HG03159 (cell line): ENCODE data around the gene RPTOR.
"Not testable (repeated sequence)": the region's sequence is repeated elsewhere in the genome, so short reads cannot be mapped to it uniquely, and the experiment has no call there.

ENCODE experiments used
- ATAC-seq: cut with Tn5 transposase; IDR thresholded peaks from one replicate; pipeline ENCODE4 v1.9.1; 2021; ENCODE audit warnings: mild to moderate bottlenecking, moderate library complexity; ENCODE audit not compliant: unreplicated experiment

The RPTOR gene

GRCh38 chr17:80539022-80539641, 5.5 kb upstream of the RPTOR start:
- ATAC-seq: no peak

GRCh38 chr17:80545499-80545826, 825 bp downstream of the RPTOR start:
- no peak for ATAC-seq

GRCh38 chr17:80546267-80546666, 1.6 kb downstream of the RPTOR start:
- no peak for ATAC-seq

- ATAC-seq: no peak
Observed at GRCh38 chr17:80552523-80552922, 7.9 kb downstream of the RPTOR start.

DNA sequence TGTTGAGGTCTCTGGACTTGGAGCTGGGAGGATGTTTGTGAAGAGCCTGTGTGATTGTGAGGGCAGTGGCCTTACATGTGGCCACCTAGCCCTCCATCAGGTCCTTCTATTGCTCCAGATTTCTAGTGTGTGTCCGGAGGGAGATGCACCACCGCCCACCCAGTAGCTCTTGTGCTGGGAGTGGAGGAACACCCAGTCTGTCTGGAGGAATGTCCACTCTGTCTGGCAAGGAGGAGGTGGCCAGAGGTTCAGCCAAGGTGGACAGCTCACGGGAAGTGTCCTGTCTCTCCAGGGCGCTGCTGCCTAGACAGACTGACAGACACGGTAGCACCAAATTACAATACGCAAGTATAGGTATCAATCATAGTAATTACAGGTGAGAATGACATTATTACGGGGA, 10.6 kb downstream of the RPTOR start:
- ATAC-seq: no peak

DNA sequence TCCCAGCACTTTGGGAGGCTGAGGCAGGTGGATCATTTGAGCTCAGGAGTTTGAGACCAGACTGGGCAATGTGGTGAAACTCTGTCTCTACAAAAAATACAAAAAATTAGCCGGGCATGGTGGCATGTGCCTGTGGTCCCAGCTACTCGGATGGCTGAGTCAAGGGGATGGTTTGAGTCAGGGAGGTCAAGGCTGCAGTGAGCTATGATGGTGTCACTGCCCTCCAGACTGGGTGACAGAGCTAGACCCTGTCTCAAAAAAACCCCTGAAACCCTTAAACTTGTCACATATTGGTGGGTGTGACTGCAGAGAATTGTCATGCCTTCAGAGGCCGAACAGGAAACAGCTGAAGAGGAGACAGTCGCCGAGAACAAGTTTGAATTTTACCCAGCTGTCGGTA, 13.4 kb downstream of the RPTOR start:
- no peak for ATAC-seq

- ATAC-seq: no peak
Observed at GRCh38 chr17:80559825-80560251, 15.2 kb downstream of the RPTOR start.

DNA sequence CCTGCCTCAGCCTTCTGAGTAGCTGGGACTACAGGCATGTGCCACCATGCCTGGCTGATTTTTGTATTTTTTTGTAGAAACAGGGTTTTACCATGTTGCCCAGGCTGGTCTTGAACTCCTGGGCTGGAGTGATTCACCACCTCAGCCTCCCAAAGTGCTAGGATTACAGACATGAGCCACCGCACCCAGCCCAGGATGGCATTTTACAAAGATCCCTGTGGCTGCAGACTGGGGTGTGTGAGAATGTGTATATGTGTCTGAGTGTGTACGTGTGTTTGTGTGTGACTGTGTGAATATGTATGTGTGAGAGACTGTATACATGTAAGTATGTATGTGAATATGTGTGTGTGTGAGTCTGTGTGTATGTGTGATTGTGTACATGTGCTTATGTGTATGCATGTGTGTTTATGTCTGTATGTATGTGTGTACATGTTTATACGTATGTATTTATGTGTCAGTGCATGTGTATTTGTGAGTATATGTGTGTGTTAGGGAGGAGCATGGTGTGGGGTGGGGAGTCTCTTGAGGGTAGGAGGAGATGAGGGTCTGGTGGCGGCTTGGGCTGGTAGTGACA, 17.0 kb downstream of the RPTOR start:
- ATAC-seq: no peak

GRCh38 chr17:80564545-80564944, 19.9 kb downstream of the RPTOR start:
- ATAC-seq: no peak

- ATAC-seq: no peak
Observed at GRCh38 chr17:80565343-80566053, 20.9 kb downstream of the RPTOR start.

DNA sequence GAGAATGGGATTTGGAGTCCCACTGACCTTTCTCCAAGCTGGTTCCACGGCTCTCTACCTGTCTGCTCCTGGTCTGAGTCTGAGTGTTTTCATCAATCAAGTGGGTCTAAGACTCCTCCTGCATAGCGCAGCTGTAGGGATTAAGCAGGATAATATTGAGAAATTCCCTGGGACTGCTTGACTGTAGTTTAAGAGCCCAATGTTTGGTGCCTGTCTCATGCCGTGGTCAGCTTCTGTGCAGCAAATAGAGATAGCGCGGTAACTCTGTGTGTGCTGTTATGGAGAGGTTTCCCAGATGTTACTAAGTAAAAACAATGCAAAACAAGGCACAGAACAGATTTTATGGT, 21.4 kb downstream of the RPTOR start:
- ATAC-seq: no peak

GRCh38 chr17:80568246-80568645, 23.6 kb downstream of the RPTOR start:
- no peak for ATAC-seq

GRCh38 chr17:80569924-80570323, 25.3 kb downstream of the RPTOR start:
- ATAC-seq: no peak

GRCh38 chr17:80573701-80574100, 29.1 kb downstream of the RPTOR start:
- ATAC-seq: no peak

GRCh38 chr17:80574496-80574895, 29.9 kb downstream of the RPTOR start:
- ATAC-seq: no peak

DNA sequence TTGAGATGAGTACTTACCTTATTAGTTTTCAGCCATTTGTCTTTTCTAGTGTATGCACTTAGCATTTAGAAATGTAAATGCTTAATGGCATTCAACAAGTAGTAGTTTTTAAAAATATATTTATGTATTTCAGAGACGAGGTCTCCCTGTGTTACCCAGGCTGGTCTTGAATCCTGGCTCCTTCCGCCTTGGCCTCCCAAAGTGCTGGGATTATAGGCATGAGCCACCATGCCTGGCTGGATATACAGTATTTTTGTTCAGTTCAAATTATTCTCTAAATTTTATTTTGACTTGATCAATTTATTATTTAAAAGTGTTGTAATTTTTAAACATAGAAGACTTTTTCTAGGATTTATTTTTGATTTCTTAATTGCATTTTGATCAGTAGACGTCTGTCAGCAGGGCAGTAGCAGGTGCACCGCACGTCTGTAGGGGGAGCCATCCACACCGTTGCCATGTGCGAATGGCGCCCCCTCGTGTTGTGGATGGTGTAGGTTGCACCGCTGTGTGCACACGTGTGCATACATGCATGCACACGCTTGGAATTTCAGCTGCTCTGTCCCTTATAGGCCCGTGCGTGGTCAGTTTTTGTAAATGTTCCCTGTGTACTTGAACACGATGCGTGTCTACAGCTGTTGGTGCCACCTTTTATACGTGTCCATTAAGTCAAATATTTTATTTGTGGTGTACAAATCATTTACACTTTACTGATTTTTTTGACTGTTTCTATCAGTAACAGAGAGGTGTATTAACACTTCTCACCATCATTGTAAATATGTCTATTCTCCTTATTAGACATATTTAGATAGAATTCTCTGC, 30.6 kb downstream of the RPTOR start:
- peak; percentile 66 for ATAC-seq

- ATAC-seq: no peak
Observed at GRCh38 chr17:80577876-80578570, 33.4 kb downstream of the RPTOR start.

GRCh38 chr17:80578668-80579388, 34.2 kb downstream of the RPTOR start:
- ATAC-seq: not testable (repeated sequence)

DNA sequence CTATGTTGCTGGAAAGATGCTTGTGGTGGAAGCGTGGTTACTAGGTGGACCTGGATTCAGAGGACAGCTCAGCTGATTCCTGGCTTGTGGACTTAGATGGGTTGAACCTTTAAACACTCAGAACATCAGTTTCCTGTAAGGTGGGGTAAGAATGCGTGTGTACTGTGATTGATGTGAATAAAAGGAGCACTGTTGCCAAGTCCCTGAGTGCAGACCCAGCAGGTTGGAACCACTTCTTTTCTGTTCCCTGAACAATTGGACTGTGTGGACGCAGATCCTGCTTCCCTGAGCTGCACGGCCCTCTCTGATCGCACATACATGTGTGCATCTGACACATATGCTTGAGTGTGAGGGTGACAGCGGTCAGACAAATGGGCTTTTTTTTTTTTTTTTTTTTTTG, 37.5 kb downstream of the RPTOR start:
- no peak for ATAC-seq

DNA sequence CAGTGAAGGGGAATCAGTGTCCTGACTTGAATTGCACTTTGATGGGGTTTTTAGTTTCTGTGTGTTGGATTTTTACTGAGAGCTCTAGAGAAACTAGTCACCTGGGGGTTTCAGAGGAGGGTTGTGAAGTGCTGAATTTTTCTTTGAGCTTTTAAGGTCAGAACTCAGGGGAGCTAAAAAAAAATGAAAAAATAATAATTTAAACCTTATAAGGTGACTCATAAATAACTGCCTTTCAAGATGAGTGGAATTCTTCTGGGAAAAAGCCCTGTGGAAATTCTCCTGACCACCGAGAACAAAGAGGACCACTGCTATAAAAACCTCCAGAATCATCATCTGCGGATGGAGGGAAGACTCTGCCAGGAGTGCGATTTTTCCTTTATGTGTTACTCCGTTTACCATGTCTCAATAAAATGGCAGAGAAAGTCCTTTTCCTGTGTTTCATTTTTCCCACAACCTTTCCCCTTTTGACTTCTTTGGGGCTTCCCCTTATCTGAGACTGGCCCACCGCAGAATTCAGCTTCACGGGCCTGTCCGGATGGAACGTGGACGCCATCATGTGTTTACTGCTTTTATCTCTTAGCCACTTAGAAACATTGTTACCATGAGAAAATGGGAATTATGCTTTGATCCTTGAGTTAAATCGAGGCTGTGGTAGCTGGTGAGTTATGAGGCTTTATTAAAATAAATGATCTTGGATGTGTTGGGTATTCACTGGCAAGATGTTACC, 39.7 kb downstream of the RPTOR start:
- ATAC-seq: no peak
